Islet precursor cell (in vitro differentiated cells): ENCODE data around the gene EXOC4.
"Not testable (repeated sequence)": the region's sequence is repeated elsewhere in the genome, so short reads cannot be mapped to it uniquely, and the experiment has no call there.

Experiments used
- DNase-seq: peaks from one replicate; pipeline ENCODE4 v3.0.0-alpha.2; 2018

EXOC4 gene

DNA sequence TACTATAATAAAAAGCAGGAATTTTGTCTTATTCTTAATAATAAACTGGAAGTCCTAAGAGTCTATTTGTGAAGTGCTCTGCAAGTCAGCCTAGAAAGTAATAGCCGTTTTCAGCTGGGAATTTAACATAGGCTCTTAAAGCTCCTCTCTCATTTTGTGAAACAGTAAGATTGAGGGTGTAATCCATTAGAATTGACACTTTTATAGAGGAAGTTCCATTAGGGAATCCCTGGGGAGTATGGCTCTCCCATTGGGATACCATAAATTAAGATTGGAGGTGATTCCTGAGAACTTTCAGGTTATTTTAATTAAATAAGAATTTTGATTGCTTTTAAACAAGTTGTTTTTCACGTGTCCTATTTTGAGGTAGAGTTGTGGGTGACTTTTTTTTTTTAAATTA, 68.0 kb downstream of the EXOC4 start:
- no peak for DNase-seq

DNA sequence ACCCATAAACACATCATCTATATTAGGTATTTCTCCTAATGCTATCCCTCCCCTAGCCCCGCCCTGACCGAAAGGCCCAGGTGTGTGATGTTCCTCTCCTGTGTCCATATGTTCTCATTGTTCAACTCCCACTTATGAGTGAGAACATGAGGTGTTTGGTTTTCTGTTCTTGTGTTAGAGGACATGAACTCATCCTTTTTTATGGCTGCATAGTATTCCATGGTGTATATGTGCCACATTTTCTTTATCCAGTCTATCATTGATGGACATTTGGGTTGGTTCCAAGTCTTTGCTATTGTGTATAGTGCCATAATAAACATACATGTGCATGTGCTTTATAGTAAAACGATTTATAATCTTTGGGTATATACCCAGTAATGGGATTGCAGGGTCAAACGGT, 68.5 kb downstream of the EXOC4 start:
- DNase-seq = not testable (repeated sequence)

- DNase-seq = not testable (repeated sequence)
Observed at GRCh38 chr7:133326745-133327144, 73.9 kb downstream of the EXOC4 start.

- DNase-seq = not testable (repeated sequence)
Observed at GRCh38 chr7:133328021-133328420, 75.1 kb downstream of the EXOC4 start.

- no peak for DNase-seq
Observed at GRCh38 chr7:133330085-133330484, 77.2 kb downstream of the EXOC4 start.

GRCh38 chr7:133331861-133332260, 79.0 kb downstream of the EXOC4 start:
- no peak for DNase-seq

- DNase-seq = no peak
Observed at GRCh38 chr7:133339772-133340171, 86.9 kb downstream of the EXOC4 start.

DNA sequence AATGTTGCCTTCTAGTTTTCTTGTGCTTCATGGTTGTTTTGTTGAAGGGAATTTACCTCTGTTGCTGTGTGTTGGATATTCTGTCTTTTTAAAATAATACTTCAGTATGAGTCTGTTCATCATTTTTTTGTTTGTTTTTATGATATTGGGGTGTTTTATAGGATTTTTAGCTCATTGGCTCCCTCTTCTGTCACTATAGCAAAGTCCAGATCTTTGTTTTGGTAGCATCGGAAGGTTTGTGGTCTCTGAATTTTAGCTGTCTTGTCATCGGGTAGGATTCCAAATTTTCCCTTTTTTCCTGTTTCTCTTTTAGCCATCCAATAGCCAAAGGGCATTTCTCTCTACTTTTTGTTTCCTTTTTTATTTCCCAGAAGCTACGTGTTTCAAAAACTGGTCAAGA, 91.4 kb downstream of the EXOC4 start:
- no peak for DNase-seq

DNA sequence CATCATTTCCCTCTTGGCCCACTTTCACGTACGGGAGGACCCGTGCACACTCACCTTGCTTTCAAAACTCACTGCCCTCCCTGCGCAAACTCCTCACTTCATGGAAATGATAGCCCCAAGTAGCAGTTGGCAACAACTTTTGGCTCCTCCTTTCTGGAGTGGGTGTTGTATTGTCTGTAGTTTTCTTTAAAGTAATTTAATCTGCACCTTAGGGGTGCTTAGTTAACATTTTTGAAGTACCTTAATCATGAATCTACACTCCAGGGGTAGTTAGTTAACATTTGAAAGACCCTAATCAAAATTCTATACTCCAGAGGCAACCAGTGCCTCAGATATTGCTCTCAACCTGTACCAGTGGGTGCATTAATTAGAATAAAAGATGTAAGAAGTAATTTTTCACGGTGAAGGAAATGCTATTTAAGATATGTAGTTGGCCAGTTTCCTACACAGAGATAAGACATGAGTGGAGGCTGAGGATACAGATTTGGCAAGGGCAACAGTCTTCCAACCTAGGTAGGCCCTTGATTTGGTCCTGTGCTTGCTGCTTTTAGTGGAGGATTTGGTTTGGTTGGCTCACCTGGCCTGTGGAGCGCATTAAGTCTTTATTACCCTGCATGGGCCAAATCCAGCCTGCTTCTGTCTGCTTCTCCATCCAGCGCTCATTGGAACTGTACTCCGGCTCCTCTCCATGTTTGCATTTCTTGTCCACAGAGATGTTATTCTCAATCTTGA, 93.0 kb downstream of the EXOC4 start:
- no peak for DNase-seq

DNA sequence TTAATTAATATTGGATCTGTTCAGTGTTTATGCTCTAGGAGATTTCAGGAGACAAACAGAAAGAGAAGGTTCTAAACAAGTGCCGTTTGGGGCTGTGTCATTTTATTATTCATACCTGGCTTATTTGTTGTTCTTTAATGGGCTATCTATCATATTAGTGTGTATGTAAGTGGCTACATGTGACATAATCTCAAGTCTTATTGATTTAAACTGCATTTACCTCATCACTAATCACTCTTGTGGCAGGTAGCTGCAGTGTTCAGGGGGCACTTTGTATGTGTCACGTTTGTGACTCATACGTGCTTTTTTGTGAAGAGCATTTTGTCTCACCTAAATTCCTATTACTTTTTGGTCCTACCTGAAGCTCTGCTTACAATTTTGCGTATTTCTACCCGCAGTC, 95.4 kb downstream of the EXOC4 start:
- no peak for DNase-seq

DNA sequence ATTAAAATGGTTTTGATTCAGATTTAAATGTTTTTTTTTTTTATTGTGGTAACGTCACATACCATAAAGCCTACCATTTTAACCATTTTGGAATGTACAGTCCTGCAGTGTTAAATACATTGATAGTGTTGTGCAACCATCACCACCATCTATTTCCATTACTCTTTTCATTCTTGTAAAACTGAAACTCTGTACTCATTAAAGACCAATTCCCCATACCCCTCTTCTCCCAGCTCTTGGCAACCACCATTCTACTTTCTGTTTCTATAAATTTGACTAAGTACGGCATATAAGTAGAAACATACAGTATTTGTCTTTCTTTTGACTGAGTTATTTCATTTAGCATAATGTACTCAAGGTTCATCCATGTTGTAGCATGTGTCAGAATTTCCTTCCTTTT, 96.2 kb downstream of the EXOC4 start:
- DNase-seq = no peak

- no peak for DNase-seq
Observed at GRCh38 chr7:133352430-133352829, 99.6 kb downstream of the EXOC4 start.

DNA sequence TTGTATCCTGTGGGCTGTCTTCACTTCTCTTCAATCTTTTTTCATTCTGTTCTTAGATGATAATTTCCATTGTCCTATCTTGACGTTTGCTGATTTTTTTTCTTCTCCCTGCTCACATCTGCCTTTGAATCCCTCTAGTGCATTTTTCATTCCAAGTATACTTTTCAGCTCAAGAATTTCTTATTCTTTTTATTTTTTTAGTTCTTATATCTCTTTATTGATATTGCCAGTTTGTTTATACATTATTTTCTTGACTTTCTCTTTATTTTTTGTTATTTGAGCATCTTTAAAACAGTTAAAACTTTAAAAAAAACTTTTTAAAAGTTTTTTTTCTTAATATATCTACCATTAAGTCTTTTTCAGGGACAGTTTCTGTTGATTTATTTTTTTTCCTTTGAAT, 100.9 kb downstream of the EXOC4 start:
- no peak for DNase-seq

DNA sequence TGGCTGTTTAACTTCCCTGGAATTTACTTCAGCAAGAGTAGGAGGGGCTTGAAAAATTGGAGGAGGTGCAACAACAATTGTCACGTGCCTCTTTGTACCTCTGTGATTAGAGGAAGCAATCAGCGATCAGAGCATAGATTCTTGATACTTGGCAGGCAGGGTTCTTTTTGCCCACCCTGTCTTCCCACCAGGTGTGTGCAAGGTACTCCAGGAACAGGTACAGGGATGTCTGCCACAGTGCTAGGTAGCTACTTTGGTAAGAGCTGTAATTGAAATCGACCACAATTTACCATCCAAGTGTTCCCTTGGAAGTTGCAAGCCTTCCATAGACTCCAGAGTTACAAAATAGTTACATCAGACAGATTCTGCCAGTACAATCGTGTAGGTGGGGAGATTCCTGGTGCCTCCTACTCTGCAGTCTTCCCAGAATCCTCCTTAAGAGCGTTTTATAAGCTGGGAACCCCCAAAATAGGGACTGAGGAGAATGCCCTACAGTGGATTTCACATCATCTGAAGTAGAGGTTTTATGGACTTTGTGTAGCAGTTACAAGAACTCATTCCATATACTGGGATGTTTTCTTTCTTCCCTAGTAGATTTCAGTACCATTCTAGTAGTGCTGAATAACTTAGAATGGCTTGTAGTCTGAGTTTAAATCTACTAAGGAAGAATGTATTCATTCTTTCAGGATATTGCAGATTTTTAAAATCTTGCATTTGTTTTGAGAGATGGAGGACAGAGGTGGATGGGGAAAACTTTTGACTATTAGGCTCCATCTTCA, 101.9 kb downstream of the EXOC4 start:
- DNase-seq = no peak

DNA sequence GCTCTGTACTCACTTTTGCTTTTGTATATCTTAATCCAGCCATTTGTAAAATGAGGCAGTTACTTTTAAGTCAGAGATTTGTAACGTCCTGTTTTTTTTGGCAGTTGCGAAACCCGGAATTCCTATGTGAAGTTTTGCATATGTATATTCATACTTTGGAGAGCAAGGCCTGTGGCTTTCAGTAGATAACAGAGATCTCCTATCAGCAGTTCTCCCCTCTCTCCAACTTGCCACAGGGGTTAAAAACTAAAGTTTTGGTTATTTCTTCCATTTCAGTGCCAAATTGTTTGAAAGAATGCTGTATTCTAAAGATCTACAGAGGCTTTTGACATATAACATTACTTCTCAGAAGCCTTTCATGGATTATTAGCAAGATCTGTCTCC, 102.4 kb downstream of the EXOC4 start:
- no peak for DNase-seq

DNA sequence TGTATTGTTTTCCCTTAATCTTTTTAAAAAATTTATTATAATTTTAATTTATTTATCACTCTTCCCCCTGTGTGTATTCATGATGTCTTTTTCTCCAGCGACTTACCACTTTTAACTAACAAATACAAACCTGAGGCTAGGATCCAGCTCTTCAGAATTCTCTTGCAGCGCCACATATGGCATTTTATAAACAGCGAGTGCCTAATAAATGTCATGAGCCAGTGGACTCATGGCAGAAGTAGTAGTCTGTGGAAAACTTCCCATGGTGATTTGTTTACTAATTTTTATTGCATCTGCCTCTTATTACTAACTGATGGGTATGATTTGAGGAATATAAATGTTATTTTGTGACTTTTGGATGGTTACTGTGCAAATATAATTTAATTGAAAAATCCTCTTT, 102.9 kb downstream of the EXOC4 start:
- DNase-seq = no peak

DNA sequence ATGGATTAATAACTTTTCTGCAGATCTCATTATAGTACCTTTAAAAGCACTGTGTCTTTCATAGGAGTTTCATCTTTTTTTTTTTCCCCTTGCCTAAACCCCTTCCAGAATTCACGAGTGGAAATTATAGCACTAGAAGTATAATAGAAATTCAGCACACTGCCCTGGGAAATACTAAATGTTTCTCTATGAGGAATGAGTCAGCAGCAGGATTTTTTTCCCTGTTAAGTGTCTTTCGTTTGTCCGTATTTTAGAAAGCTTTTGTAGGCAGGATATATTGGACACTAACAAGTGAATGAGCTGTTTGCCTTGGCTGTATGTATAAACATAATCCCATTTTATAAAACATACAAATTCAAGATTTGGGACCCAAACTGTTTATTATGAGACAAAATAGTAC, 105.8 kb downstream of the EXOC4 start:
- no peak for DNase-seq

DNA sequence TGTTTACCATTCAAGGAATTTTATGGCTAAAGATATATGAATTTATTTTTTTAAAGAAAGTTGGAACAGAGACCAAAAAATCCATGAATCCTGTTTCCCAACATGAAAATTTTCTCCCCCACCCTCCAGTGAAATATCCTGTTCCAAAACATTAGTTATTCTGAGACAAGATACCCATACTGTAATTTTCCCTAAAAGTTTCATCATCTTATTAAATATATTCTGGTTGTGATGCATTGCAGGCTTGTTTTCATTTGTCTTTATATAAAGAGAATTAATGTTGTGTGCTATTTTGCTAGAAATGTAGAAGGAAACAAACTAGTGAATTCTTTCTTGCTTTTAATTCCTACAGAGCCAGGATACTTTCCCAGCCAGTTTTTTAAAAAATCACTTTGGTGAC, 106.6 kb downstream of the EXOC4 start:
- no peak for DNase-seq

GRCh38 chr7:133360201-133360600, 107.3 kb downstream of the EXOC4 start:
- DNase-seq = no peak

DNA sequence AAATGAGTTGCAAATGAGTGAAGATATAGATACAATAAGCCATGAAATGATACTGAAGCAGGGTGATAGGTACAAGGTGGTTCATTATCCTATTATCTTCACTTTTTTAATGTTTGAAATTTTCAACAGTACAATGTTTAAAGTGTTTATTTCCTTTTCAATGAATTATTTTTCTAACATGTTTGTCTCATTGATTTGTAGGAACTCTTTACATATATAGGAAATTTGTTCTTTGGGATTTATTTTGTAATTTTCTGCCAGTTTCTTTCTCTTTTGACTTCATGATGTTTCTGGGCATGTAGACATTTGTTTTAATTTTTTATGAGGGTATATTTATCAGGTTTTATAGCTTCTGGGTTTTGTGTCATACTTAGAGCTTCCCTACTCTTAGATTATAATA, 108.9 kb downstream of the EXOC4 start:
- no peak for DNase-seq

DNA sequence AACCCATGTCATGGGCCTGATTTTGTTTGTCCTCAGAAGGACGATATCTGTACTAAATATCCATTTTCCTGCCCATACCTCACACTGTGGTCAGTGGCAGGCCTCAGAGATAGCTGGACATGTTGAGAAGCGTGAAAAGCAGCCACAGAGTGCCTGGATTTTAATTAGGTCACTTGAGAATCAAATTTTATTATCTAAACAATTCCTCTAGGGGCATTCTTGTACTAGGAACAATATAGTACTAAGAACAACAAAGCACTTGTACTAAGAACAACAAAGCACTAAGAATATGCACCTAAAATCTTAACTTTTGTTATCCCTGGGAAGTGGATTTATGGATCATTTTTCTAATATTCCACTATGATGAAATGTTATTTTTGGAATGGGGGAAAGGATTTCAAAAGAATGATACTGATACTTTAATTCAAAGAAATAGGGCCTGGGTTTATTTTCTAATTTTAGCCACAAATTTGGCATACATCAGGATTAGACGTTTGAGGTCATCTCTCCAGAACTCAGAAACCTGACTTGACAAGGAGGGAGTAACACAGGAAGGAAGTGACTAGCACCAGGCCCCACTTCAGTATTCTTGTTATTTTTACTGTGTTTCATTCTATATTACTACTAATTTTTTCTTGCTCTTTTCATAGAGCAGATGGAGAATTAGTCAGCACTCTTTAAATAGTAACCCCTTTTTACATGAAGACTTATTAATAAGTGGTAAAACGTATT, 112.2 kb downstream of the EXOC4 start:
- no peak for DNase-seq

GRCh38 chr7:133365917-133366316, 113.0 kb downstream of the EXOC4 start:
- DNase-seq = no peak

DNA sequence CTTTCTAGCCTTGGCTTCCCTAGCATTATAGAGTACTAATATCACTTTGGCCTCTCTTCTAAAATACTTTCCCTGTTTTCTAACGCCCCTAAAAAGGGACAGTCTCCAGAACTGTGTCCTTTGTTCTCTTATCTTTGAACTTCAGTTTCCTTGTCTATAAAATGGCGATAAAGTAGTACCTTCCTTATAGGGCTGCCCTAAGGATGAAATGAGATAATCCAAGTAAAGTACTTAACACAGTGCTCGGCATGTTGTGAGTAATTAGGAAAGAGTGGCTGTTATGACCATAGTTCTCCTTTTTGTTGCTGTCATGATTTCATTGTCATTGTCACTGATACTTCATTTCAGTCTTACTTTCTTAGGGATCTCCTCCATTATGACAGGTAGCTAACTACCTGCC, 114.7 kb downstream of the EXOC4 start:
- no peak for DNase-seq

DNA sequence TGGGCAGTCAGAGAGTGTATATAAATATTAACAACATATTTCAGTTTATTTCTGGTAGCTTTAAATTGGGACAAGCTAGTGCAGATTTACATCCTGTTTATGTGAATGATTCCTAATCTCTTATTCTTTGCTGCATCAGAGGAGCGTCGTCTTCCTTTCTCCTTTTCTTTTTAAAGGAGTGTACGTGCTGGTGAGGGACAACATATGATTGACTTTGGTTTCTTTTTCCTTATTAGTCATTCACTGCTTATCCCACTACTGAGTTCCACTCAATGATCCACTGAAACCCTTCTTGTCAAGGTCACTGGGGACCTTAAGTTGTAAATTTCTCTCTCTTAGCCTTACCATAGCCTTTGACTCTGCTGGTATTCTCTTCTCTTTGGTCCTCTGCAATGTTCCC, 116.3 kb downstream of the EXOC4 start:
- no peak for DNase-seq
